H9 (cell line): Measurements from ENCODE around the gene HNRNPLL. TPM values are rescaled to one million over a fixed set of nuclear protein-coding genes. Genes with fewer than 3 reads are reported as not detected.

ENCODE experiments used
- DNase-seq: peaks from one replicate; pipeline ENCODE4 v3.0.0-alpha.2; 2017
- H2AFZ ChIP-seq: one replicate; pipeline ENCODE4 v1.6.1; 2013; ENCODE audit warnings: mild to moderate bottlenecking, low read length, control low read depth, moderate library complexity
- H2AK5ac ChIP-seq: 2 replicates; pipeline ENCODE4 v1.6.1; 2013; ENCODE audit warnings: low read length, control low read depth, mixed read lengths; ENCODE audit not compliant: insufficient read length
- H2BK120ac ChIP-seq: one replicate; pipeline ENCODE4 v1.6.1; 2013; ENCODE audit warnings: low read depth, mild to moderate bottlenecking, low read length, control low read depth, inconsistent platforms; ENCODE audit not compliant: poor library complexity, severe bottlenecking
- H2BK12ac ChIP-seq: 2 replicates; pipeline ENCODE4 v1.6.1; 2013; ENCODE audit warnings: low read length, control low read depth, mixed read lengths, low read depth; ENCODE audit not compliant: insufficient read length
- H2BK15ac ChIP-seq: 2 replicates; pipeline ENCODE4 v1.6.1; 2013; ENCODE audit warnings: low read depth, low read length, control low read depth
- H2BK20ac ChIP-seq: one replicate; pipeline ENCODE4 v1.6.1; 2013; ENCODE audit warnings: low read depth, mild to moderate bottlenecking, low read length, control low read depth, inconsistent platforms; ENCODE audit not compliant: poor library complexity, severe bottlenecking
- H2BK5ac ChIP-seq: 2 replicates; pipeline ENCODE4 v1.6.1; 2013; ENCODE audit warnings: low read length, control low read depth, mixed read lengths; ENCODE audit not compliant: insufficient read length
- H3K14ac ChIP-seq: 2 replicates; pipeline ENCODE4 v1.6.1; 2013; ENCODE audit warnings: low read length, control low read depth; ENCODE audit not compliant: insufficient read depth
- H3K18ac ChIP-seq: 2 replicates; pipeline ENCODE4 v1.6.1; 2013; ENCODE audit warnings: low read depth, mild to moderate bottlenecking, mixed read lengths, low read length, control low read depth; ENCODE audit not compliant: insufficient read length
- H3K23ac ChIP-seq: 2 replicates; pipeline ENCODE4 v1.6.1; 2013; ENCODE audit warnings: low read length, control low read depth, mixed read lengths, low read depth; ENCODE audit not compliant: insufficient read length
- H3K23me2 ChIP-seq: 2 replicates; pipeline ENCODE4 v1.6.1; 2013; ENCODE audit warnings: low read depth, mild to moderate bottlenecking, mixed read lengths, low read length, control low read depth; ENCODE audit not compliant: insufficient read length, poor library complexity, severe bottlenecking
- H3K27ac ChIP-seq: 2 replicates; pipeline ENCODE4 v1.5.1; 2013; ENCODE audit warnings: low read length, control low read depth, mixed read lengths, low read depth; ENCODE audit not compliant: insufficient read length
- H3K27me3 ChIP-seq: 2 replicates; pipeline ENCODE4 v1.6.1; 2013; ENCODE audit warnings: low read length, control low read depth, inconsistent platforms; ENCODE audit not compliant: insufficient read depth
- H3K4ac ChIP-seq: 2 replicates; pipeline ENCODE4 v1.6.1; 2013; ENCODE audit warnings: low read depth, mild to moderate bottlenecking, control low read depth, inconsistent platforms, low read length, moderate library complexity
- H3K4me1 ChIP-seq: 2 replicates; pipeline ENCODE4 v1.6.1; 2013; ENCODE audit warnings: low read length, control low read depth, inconsistent platforms; ENCODE audit not compliant: insufficient read depth
- H3K4me2 ChIP-seq: 2 replicates; pipeline ENCODE4 v1.6.1; 2013; ENCODE audit warnings: low read length, control low read depth, mixed read lengths; ENCODE audit not compliant: insufficient read length, insufficient read depth
- H3K56ac ChIP-seq: 2 replicates; pipeline ENCODE4 v1.6.1; 2013; ENCODE audit warnings: low read depth, mild to moderate bottlenecking, mixed read lengths, low read length, control low read depth; ENCODE audit not compliant: insufficient read length
- H3K79me1 ChIP-seq: 2 replicates; pipeline ENCODE4 v1.6.1; 2013; ENCODE audit warnings: low read depth, mild to moderate bottlenecking, moderate library complexity, low read length, control low read depth, inconsistent platforms; ENCODE audit not compliant: insufficient read depth, poor library complexity, severe bottlenecking
- H3K79me2 ChIP-seq: 2 replicates; pipeline ENCODE4 v1.6.1; 2013; ENCODE audit warnings: low read length, control low read depth, inconsistent platforms; ENCODE audit not compliant: insufficient read depth
- H3K9ac ChIP-seq: 2 replicates; pipeline ENCODE4 v1.6.1; 2013; ENCODE audit warnings: low read length, control low read depth, mixed read lengths; ENCODE audit not compliant: insufficient read length; ENCODE audit errors: extremely low read depth
- H3K9me3 ChIP-seq: one replicate; pipeline ENCODE4 v1.6.1; 2013; ENCODE audit warnings: low read depth, low read length, inconsistent platforms; ENCODE audit not compliant: control insufficient read depth
- H3T11ph ChIP-seq: one replicate; pipeline ENCODE4 v1.6.1; 2013; ENCODE audit warnings: mild to moderate bottlenecking, low read length, control low read depth, inconsistent platforms
- H4K20me1 ChIP-seq: one replicate; pipeline ENCODE4 v1.6.1; 2013; ENCODE audit not compliant: control insufficient read depth, insufficient read length, insufficient read depth
- H4K5ac ChIP-seq: 2 replicates; pipeline ENCODE4 v1.6.1; 2013; ENCODE audit warnings: low read depth, mild to moderate bottlenecking, mixed read lengths, low read length, control low read depth; ENCODE audit not compliant: insufficient read length
- H4K8ac ChIP-seq: replicated peaks from 2 replicates; pipeline ENCODE4 v1.6.1; 2013; ENCODE audit warnings: low read length, control low read depth, mixed read lengths, low read depth; ENCODE audit not compliant: insufficient read length
- H4K91ac ChIP-seq: 2 replicates; pipeline ENCODE4 v1.6.1; 2013; ENCODE audit warnings: low read depth, mild to moderate bottlenecking, moderate library complexity, mixed read lengths, low read length, control low read depth; ENCODE audit not compliant: insufficient read length
- H3K27ac Mint-ChIP-seq, 3 experiments: 2 replicates in 2 of 3; 3 replicates in 1 of 3; pipeline ENCODE4 v1.8.0; 2020 to 2021; ENCODE audit warnings: mixed read lengths in 3 of 3, mild to moderate bottlenecking in 1 of 3, moderate library complexity in 1 of 3
- H3K27me3 Mint-ChIP-seq: 2 replicates; pipeline ENCODE4 v1.8.0; 2021; ENCODE audit warnings: low read depth, mild to moderate bottlenecking, moderate library complexity, mixed read lengths
- H3K36me3 Mint-ChIP-seq, 3 experiments: 2 replicates in 2 of 3; 3 replicates in 1 of 3; pipeline ENCODE4 v1.8.0; 2020 to 2021; ENCODE audit warnings: low read depth in 3 of 3, mixed read lengths in 3 of 3; ENCODE audit not compliant: insufficient read depth in 1 of 3
- H3K4me1 Mint-ChIP-seq, 2 experiments: 2 replicates each; pipeline ENCODE4 v1.8.0; 2020; ENCODE audit warnings: mixed read lengths in 2 of 2
- H3K4me3 Mint-ChIP-seq, 2 experiments: 2 replicates in 1 of 2; 3 replicates in 1 of 2; pipeline ENCODE4 v1.8.0; 2020 to 2021; ENCODE audit warnings: mild to moderate bottlenecking in 2 of 2, mixed read lengths in 2 of 2, moderate library complexity in 1 of 2
- H3K9me3 Mint-ChIP-seq, 2 experiments: 2 replicates in 1 of 2; 3 replicates in 1 of 2; pipeline ENCODE4 v1.8.0; 2020; ENCODE audit warnings: mild to moderate bottlenecking in 2 of 2, mixed read lengths in 2 of 2, moderate library complexity in 1 of 2
- WGBS: extraction: QIAGEN DNeasy Blood & Tissue Kit; methylation state at CpG from one replicate; pipeline ENCODE4 v1.1.7; 2013; ENCODE audit warnings: missing lambda C conversion rate, low lambda C conversion rate, mixed read lengths; ENCODE audit not compliant: insufficient read length; ENCODE audit errors: extremely low coverage; 5-methylcytosine and 5-hydroxymethylcytosine counted together
- total RNA-seq: library from RNA; stranded (reverse); gene quantifications from 2 replicates; pipeline ENCODE4 v1.2.1, GENCODE V29; 2021
- TF ChIP-seq, protein P1 (sequence below): fragments of 200-600 bp; sonication (generic); conservative IDR thresholded peaks from 3 replicates; pipeline ENCODE4 v1.8.0; 2021; ENCODE audit warnings: antibody characterized with exemption, mild to moderate bottlenecking

HNRNPLL gene
- total RNA-seq, 1 experiment from 2014 or later: 52.3 TPM

DNA sequence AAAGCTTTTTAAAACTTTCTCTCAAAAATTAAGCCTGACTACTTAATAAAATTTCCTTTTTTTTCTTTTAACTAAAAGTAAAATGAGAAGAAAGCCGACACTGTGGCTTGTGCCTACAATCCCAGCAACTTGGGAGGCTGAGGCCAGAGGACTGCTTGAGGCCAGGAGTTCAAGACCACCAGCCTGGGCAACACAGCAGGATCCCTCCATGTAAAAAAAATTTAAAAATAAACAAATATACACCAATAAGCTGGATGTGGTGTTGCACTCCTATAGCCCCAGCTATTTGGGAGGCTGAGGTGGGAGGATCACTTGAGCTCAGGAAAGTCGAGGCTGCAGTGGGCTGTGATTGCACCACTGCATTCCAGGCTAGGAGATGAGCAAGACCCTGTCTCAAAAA lies 37.4 kb downstream of the HNRNPLL start:
- no peak overlapping the region for H3T11ph ChIP-seq
- H3K14ac ChIP-seq: no peak overlapping the region
- no peak overlapping the region for H4K5ac ChIP-seq
- no peak overlapping the region for H2BK120ac ChIP-seq
- H2AK5ac ChIP-seq: no peak overlapping the region
- no peaks in the 10 kb centered on the region for H3K79me1 ChIP-seq
- H4K20me1 ChIP-seq: no peaks in the 10 kb centered on the region
- no peaks in the 10 kb centered on the region for H3K79me2 ChIP-seq
- Mint-ChIP-seq H3K9me3 (no peaks in the 10 kb centered on the region), H3K27ac (no peak overlapping the region), H3K4me1 (no peaks in the 10 kb centered on the region), H3K4me3 (no peak overlapping the region), H3K36me3 (peaks cover 20 to 64% (median 63%) of the 10 kb centered on the region in 3 experiments; a peak in 6 of 7 replicates), H3K27me3 (no peaks in the 10 kb centered on the region)
- H3K23me2 ChIP-seq: no peaks in the 10 kb centered on the region
- no peak overlapping the region for H2BK5ac ChIP-seq
- no peak overlapping the region for H3K4me2 ChIP-seq
- no peak overlapping the region for H4K8ac ChIP-seq
- no peak overlapping the region for H2BK15ac ChIP-seq
- H2AFZ ChIP-seq: no peak overlapping the region
- H3K27me3 ChIP-seq: no peaks in the 10 kb centered on the region
- no peak overlapping the region for H2BK12ac ChIP-seq
- no peak overlapping the region for H3K23ac ChIP-seq
- H4K91ac ChIP-seq: no peak overlapping the region
- no peak overlapping the region for H3K4ac ChIP-seq
- no peak overlapping the region for H2BK20ac ChIP-seq
- no CpG with 5 or more reads among the region's 2 CpGs for WGBS
- no peak overlapping the region for H3K9ac ChIP-seq
- no peak overlapping the region for H3K18ac ChIP-seq
- TF ChIP-seq, protein P1, sequence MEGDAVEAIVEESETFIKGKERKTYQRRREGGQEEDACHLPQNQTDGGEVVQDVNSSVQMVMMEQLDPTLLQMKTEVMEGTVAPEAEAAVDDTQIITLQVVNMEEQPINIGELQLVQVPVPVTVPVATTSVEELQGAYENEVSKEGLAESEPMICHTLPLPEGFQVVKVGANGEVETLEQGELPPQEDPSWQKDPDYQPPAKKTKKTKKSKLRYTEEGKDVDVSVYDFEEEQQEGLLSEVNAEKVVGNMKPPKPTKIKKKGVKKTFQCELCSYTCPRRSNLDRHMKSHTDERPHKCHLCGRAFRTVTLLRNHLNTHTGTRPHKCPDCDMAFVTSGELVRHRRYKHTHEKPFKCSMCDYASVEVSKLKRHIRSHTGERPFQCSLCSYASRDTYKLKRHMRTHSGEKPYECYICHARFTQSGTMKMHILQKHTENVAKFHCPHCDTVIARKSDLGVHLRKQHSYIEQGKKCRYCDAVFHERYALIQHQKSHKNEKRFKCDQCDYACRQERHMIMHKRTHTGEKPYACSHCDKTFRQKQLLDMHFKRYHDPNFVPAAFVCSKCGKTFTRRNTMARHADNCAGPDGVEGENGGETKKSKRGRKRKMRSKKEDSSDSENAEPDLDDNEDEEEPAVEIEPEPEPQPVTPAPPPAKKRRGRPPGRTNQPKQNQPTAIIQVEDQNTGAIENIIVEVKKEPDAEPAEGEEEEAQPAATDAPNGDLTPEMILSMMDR: no peak
- H3K9me3 ChIP-seq: no peaks in the 10 kb centered on the region
- H3K27ac ChIP-seq: no peak overlapping the region
- no peak overlapping the region for H3K56ac ChIP-seq
- H3K4me1 ChIP-seq: no peaks in the 10 kb centered on the region
- no peak for DNase-seq
